A549 (cell line): ENCODE data around the gene ATP4A. TPM values are rescaled to one million over a fixed set of nuclear protein-coding genes. Genes with fewer than 3 reads are reported as not detected.
"Not testable (repeated sequence)": the region's sequence is repeated elsewhere in the genome, so short reads cannot be mapped to it uniquely, and the experiment has no call there.

Experiments used
- ATAC-seq, 2 experiments: fragments of 200-7000 bp in 1 of 2; fragments of >200 bp in 1 of 2; cut with Nextera tagmentation in 1 of 2; cut with Tn5 transposase in 1 of 2; 3 replicates each; pipeline versions ENCODE4 v1.8.0 to v1.9.1; 2018 to 2020; ENCODE audit warnings: mild to moderate bottlenecking in 1 of 2, moderate library complexity in 1 of 2
- CTCF ChIA-PET: fragments of 300-600 bp; sonication (Branson Sonifier 250); formaldehyde crosslinking; extraction: SDS; loops from one replicate; lab custom pipeline; 2021; ENCODE audit warnings: antibody characterized with exemption, inconsistent platforms; lab: Yijun Ruan, JAX
- POLR2A ChIA-PET: fragments of 350-600 bp; formaldehyde crosslinking; extraction: SDS; loops from one replicate; lab custom pipeline; 2021; ENCODE audit warnings: antibody characterized with exemption, inconsistent platforms; lab: Yijun Ruan, JAX
- DNase-seq, 2 experiments: peaks; one replicate each; pipeline versions ENCODE4 v3.0.0 to v3.0.0-alpha.2; 2011 to 2016; ENCODE audit warnings: low read depth in 1 of 2, low spot score in 1 of 2
- FAIRE-seq: peaks from 2 replicates; lab custom pipeline; 2011; peaks lifted over from hg19 to GRCh38; lab: Jason Lieb, UNC
- H3K27ac ChIP-seq, 2 experiments: fragments of >200 bp; sonication (Bioruptor Twin); formaldehyde crosslinking; 3 replicates each; pipeline ENCODE4 v1.5.1; 2016 to 2017
- H3K4me1 ChIP-seq: fragments of >200 bp; sonication (Bioruptor Twin); formaldehyde crosslinking; 3 replicates; pipeline ENCODE4 v1.6.1; 2016
- H3K4me2 ChIP-seq: fragments of >200 bp; sonication (Bioruptor Twin); formaldehyde crosslinking; 3 replicates; pipeline ENCODE4 v1.6.1; 2016
- H3K4me3 ChIP-seq: fragments of >200 bp; sonication (Bioruptor Twin); formaldehyde crosslinking; 3 replicates; pipeline ENCODE4 v1.5.1; 2016
- H3K9me3 ChIP-seq: fragments of >200 bp; sonication (Bioruptor Twin); formaldehyde crosslinking; 3 replicates; pipeline ENCODE4 v1.6.1; 2016
- BHLHE40 ChIP-seq: IDR thresholded peaks from 2 replicates; pipeline ENCODE4 v1.6.1; 2012; ENCODE audit warnings: low read depth, low read length, inconsistent platforms
- CEBPB ChIP-seq, 2 experiments: fragments of >200 bp in 1 of 2; sonication (Bioruptor Twin) in 1 of 2; formaldehyde crosslinking in 1 of 2; IDR thresholded peaks; 2 replicates each; pipeline ENCODE4 v1.6.1; 2012 to 2016
- ELK1 ChIP-seq: fragments of 150-350 bp; IDR thresholded peaks from 2 replicates; pipeline ENCODE4 v1.6.1; 2014; ENCODE audit warnings: low read depth, mild to moderate bottlenecking, low read length
- FOSB ChIP-seq: fragments of 250-450 bp; sonication (Bioruptor Pico); IDR thresholded peaks from 2 replicates; pipeline ENCODE4 v1.5.0; 2020; ENCODE audit warnings: mild to moderate bottlenecking, moderate library complexity
- FOXS1 ChIP-seq: fragments of 250-450 bp; sonication (Bioruptor Pico); IDR thresholded peaks from 2 replicates; pipeline ENCODE4 v1.5.0; 2020; ENCODE audit warnings: mild to moderate bottlenecking, moderate library complexity
- GATA3 ChIP-seq: IDR thresholded peaks from 2 replicates; pipeline ENCODE4 v1.6.1; 2012; ENCODE audit warnings: borderline replicate concordance
- HDAC2 ChIP-seq: fragments of 200-600 bp; sonication (generic); IDR thresholded peaks from 2 replicates; pipeline ENCODE4 v1.6.1; 2016
- HEYL ChIP-seq: fragments of 250-450 bp; sonication (Bioruptor Pico); IDR thresholded peaks from 2 replicates; pipeline ENCODE4 v1.8.0; 2021; ENCODE audit warnings: mild to moderate bottlenecking, moderate library complexity
- HOXA7 ChIP-seq: fragments of 250-450 bp; sonication (Bioruptor Pico); IDR thresholded peaks from 2 replicates; pipeline ENCODE4 v1.5.0; 2020; ENCODE audit warnings: mild to moderate bottlenecking, moderate library complexity
- KDM1A ChIP-seq: fragments of 200-600 bp; sonication (generic); IDR thresholded peaks from 2 replicates; pipeline ENCODE4 v1.6.1; 2016; ENCODE audit warnings: low read depth, mild to moderate bottlenecking
- MAFK ChIP-seq: fragments of 450-650 bp; IDR thresholded peaks from 2 replicates; pipeline ENCODE4 v1.6.1; 2014; ENCODE audit not compliant: partially characterized antibody
- NR3C1 ChIP-seq: fragments of >200 bp; sonication (Bioruptor Twin); formaldehyde crosslinking; IDR thresholded peaks from 3 replicates; pipeline ENCODE4 v1.6.1; 2017
- PBX3 ChIP-seq: IDR thresholded peaks from 2 replicates; pipeline ENCODE4 v1.6.1; 2012
- POLR2AphosphoS2 ChIP-seq: conservative IDR thresholded peaks from 2 replicates; pipeline ENCODE4 v1.6.1; 2012; ENCODE audit warnings: low read length, improper control_type of control experiment, inconsistent platforms
- RARB ChIP-seq: fragments of 250-450 bp; sonication (Bioruptor Pico); IDR thresholded peaks from 2 replicates; pipeline ENCODE4 v1.8.0; 2021; ENCODE audit warnings: mild to moderate bottlenecking, moderate library complexity
- SMC3 ChIP-seq: fragments of >200 bp; sonication (Bioruptor Twin); formaldehyde crosslinking; IDR thresholded peaks from 3 replicates; pipeline ENCODE4 v1.6.1; 2018; ENCODE audit warnings: inconsistent platforms
- SREBF2 ChIP-seq: fragments of 450-650 bp; IDR thresholded peaks from 2 replicates; pipeline ENCODE4 v1.6.1; 2014; ENCODE audit warnings: mild to moderate bottlenecking, moderate library complexity
- ZFP36 ChIP-seq: fragments of 450-650 bp; IDR thresholded peaks from 2 replicates; pipeline ENCODE4 v1.6.1; 2014; ENCODE audit warnings: borderline replicate concordance; ENCODE audit not compliant: partially characterized antibody
- WGBS: methylation state at CpG from one replicate; pipeline ENCODE4 v1.1.6; 2017; ENCODE audit errors: missing lambda C conversion rate; 5-methylcytosine and 5-hydroxymethylcytosine counted together
- polyA plus RNA-seq, 4 experiments: library from polyadenylated mRNA; depleted of rRNA in 3 of 4; stranded (reverse); fragments of >200 nt; fragmentation: RNase III in 1 of 4; extraction: RNeasy Plus Mini Kit Qiagen cat#74134 plus additional on column Dnase treatment in 1 of 4; gene quantifications; 2 replicates in 3 of 4; 3 replicates in 1 of 4; pipeline ENCODE4 v1.2.3, GENCODE V29; 2011 to 2017
- TF ChIP-seq, protein P1 (sequence below): fragments of 250-450 bp; sonication (Bioruptor Pico); IDR thresholded peaks from 2 replicates; pipeline ENCODE4 v1.5.0; 2020; ENCODE audit warnings: low read depth, mild to moderate bottlenecking, moderate library complexity
- TF ChIP-seq, protein P2 (sequence below): fragments of 450-650 bp; IDR thresholded peaks from 2 replicates; pipeline ENCODE4 v1.6.1; 2014; ENCODE audit warnings: antibody characterized with exemption
- TF ChIP-seq, protein P3 (sequence below): fragments of >200 bp; sonication (Bioruptor Twin); formaldehyde crosslinking; IDR thresholded peaks from 2 replicates; pipeline ENCODE4 v1.6.1; 2016
- TF ChIP-seq, protein P4 (sequence below): fragments of >200 bp; sonication (Bioruptor Twin); formaldehyde crosslinking; IDR thresholded peaks from 3 replicates; pipeline ENCODE4 v1.6.1; 2016

The ATP4A gene
- polyA plus RNA-seq, 2 of the 4 experiments (the other 2 are of a cell fraction) = not detected

DNA sequence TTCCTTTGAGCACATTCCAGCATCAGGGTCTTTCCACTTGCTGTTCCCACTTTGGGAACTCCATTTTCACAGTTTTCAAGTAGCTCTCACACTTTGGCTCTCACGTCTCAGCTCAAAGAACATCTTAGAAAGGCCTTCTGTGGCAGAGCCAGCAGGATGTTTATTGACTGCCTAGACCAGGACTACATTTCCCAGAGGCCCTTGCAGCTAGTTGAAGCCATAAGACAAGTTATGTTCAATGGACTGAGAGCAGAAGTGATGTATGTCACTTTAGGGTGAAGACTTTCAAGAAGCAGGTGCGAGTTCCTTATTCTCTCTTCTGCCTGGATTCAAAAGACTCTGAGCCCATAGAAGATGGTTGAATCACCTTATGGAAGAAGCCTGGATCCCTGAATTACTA, 44.8 kb upstream of the ATP4A start (continued):
- TF ChIP-seq BHLHE40 = no peak
- TF ChIP-seq MAFK = no peak
- no peak for TF ChIP-seq FOSB (CRISPR knock-in tag)
- TF ChIP-seq ELK1 = no peak
- TF ChIP-seq CEBPB (IDR thresholded peaks at IDR 0.05) = no peak
- TF ChIP-seq FOXS1 = no peak
- TF ChIP-seq, protein P1, sequence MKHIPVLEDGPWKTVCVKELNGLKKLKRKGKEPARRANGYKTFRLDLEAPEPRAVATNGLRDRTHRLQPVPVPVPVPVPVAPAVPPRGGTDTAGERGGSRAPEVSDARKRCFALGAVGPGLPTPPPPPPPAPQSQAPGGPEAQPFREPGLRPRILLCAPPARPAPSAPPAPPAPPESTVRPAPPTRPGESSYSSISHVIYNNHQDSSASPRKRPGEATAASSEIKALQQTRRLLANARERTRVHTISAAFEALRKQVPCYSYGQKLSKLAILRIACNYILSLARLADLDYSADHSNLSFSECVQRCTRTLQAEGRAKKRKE (CRISPR knock-in tag) = no peak
- TF ChIP-seq HDAC2 = no peak
- no peak for TF ChIP-seq ZFP36
- TF ChIP-seq, protein P2, sequence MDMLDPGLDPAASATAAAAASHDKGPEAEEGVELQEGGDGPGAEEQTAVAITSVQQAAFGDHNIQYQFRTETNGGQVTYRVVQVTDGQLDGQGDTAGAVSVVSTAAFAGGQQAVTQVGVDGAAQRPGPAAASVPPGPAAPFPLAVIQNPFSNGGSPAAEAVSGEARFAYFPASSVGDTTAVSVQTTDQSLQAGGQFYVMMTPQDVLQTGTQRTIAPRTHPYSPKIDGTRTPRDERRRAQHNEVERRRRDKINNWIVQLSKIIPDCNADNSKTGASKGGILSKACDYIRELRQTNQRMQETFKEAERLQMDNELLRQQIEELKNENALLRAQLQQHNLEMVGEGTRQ = no peak

DNA sequence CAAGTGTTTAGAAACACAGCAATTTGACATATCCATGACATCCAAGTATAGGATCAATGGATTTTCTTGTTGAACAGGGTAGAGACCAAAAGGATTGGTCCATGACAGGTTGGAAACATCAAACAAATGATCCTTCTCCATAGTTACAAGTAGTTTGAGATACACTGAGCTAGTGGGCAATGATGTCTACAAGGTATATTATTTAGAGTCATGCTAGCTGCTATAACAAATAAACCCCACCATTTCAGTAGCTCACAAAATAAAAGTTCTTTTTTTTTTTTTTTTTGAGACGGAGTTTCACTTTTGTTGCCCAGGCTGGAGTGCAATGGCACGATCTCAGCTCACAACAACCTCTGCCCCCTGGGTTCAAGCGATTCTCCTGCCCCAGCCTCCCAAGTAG, 44.2 kb upstream of the ATP4A start:
- H3K9me3 ChIP-seq = peaks cover 33% of the 10 kb centered on the region
- CTCF ChIA-PET = interaction anchor here (0.7 to 9.4 kb wide), 10 partner anchors 10 to 113 kb away, joined by 3 to 55 read pairs (median 4); no protein-coding TSS in a partner anchor
- 18% methylated on average over 3 of the region's 3 CpGs for WGBS
- no peak overlapping the region for H3K4me2 ChIP-seq
- H3K4me1 ChIP-seq = peaks cover 3% of the 10 kb centered on the region; the same call in 1 of the 3 replicates
- POLR2A ChIA-PET = interaction anchor here (1.1 kb wide), 1 partner anchor 21 kb away, joined by 3 read pairs; no protein-coding TSS in a partner anchor
- ATAC-seq (no peak), DNase-seq (no peak), FAIRE-seq (peak; percentile 23)
- H3K27ac ChIP-seq = no peak overlapping the region
- H3K4me3 ChIP-seq = no peak overlapping the region
- TF ChIP-seq HEYL (CRISPR knock-in tag) (no peak), HOXA7 (CRISPR knock-in tag) (no peak), KDM1A (no peak), SREBF2 (no peak), PBX3 (no peak), FOSB (CRISPR knock-in tag) (no peak), NR3C1 (no peak), RARB (CRISPR knock-in tag) (no peak), SMC3 (no peak), POLR2AphosphoS2 (no peak), GATA3 (no peak)
- TF ChIP-seq, protein P3, sequence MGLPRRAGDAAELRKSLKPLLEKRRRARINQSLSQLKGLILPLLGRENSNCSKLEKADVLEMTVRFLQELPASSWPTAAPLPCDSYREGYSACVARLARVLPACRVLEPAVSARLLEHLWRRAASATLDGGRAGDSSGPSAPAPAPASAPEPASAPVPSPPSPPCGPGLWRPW = no peak
- TF ChIP-seq, protein P4, sequence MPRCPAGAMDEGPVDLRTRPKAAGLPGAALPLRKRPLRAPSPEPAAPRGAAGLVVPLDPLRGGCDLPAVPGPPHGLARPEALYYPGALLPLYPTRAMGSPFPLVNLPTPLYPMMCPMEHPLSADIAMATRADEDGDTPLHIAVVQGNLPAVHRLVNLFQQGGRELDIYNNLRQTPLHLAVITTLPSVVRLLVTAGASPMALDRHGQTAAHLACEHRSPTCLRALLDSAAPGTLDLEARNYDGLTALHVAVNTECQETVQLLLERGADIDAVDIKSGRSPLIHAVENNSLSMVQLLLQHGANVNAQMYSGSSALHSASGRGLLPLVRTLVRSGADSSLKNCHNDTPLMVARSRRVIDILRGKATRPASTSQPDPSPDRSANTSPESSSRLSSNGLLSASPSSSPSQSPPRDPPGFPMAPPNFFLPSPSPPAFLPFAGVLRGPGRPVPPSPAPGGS = no peak

- H3K4me3 ChIP-seq, H3K4me1 ChIP-seq, POLR2A ChIA-PET, DNase-seq, H3K27ac ChIP-seq, ATAC-seq, FAIRE-seq, H3K4me2 ChIP-seq: not testable (repeated sequence)
- 39% methylated on average over 8 of the region's 8 CpGs for WGBS
- CTCF ChIA-PET = interaction anchor here (0.6 to 9.4 kb wide), 10 partner anchors 14 to 324 kb away, joined by 3 to 55 read pairs (median 4); no protein-coding TSS in a partner anchor
- peaks cover 33% of the 10 kb centered on the region for H3K9me3 ChIP-seq
Measured at GRCh38 chr19:35607170-35607569, 43.7 kb upstream of the ATP4A start.

DNA sequence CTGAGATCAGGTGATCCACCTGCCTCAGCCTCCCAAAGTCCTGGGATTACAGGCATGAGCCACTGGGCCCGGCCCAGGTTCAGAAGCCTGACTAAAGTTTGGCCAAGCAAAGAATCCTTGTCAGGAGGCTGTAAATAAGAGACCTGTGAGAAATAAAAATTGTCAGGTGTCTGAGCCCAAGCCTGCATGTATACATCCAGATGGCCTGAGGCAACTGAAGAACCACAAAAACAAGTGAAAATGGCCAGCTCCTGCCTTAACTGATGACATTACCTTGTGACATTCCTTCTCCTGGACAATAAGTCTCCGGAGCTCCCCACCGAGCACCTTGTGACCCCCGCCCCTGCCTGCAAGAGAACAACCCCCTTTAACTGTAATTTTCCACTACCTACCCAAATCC, 41.0 kb upstream of the ATP4A start:
- CTCF ChIA-PET = interaction anchor here (0.9 to 1.8 kb wide), 4 partner anchors 8 to 69 kb away, joined by 3 to 6 read pairs (median 4); partner anchors contain the start of gene HAUS5
- not testable (repeated sequence) for H3K4me2 ChIP-seq, ATAC-seq, H3K4me1 ChIP-seq, FAIRE-seq, DNase-seq, H3K4me3 ChIP-seq, H3K27ac ChIP-seq
- peaks cover 33% of the 10 kb centered on the region for H3K9me3 ChIP-seq
- POLR2A ChIA-PET = interaction anchor here (0.7 kb wide), 1 partner anchor 81 kb away, joined by 7 read pairs; no protein-coding TSS in a partner anchor
- 51% methylated on average over 4 of the region's 4 CpGs for WGBS
